ENCODE measurements around the gene CEP76.

The CEP76 gene, protein sequence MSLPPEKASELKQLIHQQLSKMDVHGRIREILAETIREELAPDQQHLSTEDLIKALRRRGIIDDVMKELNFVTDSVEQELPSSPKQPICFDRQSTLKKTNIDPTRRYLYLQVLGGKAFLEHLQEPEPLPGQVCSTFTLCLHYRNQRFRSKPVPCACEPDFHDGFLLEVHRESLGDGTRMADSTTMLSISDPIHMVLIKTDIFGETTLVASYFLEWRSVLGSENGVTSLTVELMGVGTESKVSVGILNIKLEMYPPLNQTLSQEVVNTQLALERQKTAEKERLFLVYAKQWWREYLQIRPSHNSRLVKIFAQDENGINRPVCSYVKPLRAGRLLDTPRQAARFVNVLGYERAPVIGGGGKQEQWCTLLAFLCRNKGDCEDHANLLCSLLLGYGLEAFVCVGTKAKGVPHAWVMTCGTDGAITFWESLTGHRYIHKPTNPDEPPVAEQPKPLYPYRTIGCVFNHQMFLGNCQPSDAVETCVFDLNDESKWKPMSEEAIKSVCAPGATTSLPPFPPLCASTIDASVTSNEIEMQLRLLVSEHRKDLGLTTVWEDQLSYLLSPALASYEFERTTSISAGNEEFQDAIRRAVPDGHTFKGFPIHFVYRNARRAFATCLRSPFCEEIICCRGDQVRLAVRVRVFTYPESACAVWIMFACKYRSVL

DNA sequence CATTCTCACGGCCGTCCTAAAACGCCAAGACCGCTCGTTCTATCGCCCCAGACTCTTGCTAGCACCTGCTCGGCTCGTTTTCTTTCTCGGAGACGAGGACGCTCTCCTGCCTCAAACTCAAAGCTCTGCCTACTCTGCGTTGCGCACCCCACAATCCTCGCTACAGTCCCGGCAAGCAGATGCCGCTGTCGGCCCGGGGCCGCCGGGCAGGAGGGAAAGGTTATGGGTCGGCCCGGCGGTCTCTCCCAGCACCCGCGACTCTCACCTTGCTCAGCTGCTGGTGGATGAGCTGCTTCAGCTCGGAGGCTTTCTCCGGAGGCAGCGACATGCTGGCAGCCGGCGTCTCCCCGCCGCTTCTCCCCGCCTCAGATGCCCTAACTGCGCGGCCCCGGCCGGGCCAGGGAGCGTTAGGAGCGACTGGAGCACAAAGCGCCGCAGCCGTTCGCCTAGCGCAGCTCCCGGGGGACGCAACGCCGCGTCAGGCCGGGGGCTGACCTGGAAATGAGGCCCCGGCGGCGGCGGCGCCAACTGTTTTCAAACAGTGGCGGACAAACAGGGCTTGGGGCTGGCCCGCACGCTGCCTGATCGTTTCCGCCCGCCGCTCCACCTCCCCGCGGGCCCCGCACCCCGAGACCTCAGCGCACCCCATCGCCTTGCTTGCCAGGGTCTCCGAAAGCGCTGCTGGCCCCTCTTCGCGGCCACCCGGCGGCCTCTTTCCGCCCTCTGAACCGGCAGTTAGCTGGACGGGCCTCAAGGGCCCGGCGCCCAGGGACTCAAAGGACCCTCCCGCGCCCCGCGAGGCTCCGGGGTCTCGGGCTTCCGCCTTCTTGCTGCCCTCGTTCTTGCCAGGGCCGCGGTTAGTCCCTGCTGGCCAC lies at the start of gene CEP76, which contains the start of gene PSMG2:
TSS of gene CEP76 (minus strand) at position 503 of the 875 bp plus-strand sequence. CDS start at position 328, 175 bp downstream.
TSS of gene PSMG2 (plus strand) at position 822 of the 875 bp plus-strand sequence. CDS start 66 bp downstream, outside the sequence.
- peak; percentile 93 to 97 (median 94) for DNase-seq

DNA sequence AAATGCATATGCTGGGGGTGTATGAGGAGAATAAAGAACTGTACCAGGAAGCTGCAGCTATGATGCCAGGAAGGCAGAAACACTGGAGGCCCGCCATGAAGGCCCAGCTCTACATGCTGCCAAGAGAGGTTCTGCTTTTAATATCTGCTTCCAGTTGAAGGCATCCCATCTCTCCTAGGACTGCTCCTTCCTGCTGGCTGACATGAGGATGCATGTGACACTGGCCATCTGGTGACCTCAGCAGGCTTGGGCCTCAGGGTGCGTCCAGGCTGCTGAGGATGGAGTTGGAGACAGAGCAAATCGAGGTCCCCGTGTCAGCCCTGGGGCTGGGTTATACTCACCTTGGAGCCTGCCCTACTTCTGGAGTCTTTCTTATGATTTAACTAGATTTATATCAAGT lies 49.4 kb upstream of the CEP76 start:
- no peak for DNase-seq

DNA sequence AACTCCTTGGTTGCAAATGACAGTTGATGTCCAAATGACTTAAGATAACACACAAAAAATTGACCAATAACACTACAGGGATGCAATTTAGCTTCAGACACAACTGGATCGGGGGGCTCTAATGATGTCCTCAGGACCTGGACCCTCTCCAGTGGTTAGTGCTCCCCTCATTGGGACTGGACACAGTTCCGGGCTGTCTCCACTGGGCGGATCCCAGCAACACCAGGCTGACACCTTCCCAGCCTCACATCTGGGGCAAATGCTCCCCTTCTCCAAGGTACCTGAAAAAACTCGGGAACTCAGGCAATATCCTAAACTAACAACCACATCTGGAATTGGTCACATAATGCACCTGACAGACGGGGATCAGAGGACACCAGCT lies 49.0 kb upstream of the CEP76 start:
- no peak for DNase-seq

DNA sequence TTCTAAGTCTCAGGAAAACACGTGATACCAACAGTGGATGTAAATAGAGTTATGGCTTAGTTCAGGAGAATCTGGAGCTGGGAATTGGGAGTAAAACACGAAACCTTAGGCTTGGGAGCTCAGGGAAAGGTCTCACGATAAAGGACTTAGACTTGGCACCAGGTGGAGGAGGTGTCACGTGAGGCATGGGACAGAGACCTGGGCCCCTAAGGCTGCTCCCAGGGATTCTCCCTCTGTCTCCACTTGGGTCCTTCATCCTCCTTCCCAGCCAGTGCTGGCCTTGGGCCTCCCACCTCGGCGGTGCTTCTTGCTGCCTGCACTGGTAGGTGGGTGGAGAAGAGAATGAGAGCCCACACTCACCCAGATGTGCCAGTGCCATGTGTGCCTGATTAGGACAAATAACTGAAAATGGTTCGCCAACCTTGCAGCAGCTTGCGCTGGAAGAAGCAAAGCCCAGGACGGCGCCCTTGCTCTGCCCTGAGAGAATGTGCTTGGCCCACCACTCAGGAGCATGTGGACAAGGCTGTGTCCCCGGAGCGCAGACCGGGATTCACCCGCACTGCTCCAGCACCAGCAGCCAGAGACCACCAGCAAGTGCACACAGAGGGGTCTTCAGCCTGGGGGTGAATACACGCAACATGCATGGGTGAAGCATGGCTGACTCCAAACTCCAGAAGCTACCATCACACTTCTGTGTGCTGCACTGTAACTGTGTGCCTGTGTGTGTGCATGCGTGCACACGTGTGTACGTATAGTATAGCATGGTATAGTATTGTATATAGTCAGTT lies 48.4 kb upstream of the CEP76 start:
- DNase-seq = no peak

DNA sequence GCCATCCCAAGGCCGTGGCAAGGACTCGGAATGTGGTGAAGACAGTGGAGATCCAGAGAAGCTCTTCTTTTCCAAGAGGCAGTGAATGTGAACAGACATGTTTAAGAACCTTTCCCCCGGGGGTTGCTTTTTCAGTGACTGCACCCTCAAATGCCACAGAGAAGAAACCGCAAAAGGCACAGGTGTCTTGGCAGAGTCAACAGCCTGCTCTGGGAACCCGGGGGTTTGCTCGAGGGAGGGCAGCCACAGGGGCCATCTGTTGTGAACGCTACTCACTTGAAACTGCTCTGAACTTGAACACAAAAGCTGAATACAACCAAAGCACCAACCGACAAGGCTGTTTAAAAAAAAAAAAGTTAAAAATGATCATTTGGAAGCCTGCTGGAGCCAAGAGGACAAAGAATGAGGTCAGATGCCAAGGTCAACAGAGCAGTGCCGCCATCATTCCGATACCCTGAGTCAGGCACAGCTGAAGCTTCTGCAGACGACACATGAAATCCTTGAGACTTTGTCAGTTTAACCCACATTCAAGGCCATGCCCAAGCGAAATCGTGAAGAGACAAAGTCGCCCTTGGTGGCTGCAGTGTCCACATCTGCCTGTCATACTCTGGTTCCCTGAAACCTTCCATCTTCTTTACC lies 47.7 kb upstream of the CEP76 start:
- DNase-seq = no peak

DNA sequence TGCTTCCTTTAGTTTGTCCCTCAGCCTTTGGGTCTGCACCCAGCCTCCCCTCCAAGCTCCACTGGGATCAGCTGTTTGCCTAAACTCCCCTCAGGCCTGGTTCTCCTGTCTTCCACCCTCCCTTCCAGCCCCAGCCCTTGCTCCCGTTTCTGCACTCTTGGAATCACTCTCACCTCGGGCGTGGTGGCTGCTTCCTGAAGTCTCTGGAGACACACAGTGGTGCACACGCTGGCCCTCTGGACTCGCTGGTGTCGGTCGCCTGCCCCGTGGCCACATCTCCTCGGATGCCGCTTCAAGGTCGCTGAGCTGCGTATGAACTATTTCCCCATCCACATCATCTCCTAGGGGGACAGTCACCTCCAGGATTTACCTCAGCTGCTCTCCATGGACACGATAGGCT lies 46.6 kb upstream of the CEP76 start:
- no peak for DNase-seq

DNA sequence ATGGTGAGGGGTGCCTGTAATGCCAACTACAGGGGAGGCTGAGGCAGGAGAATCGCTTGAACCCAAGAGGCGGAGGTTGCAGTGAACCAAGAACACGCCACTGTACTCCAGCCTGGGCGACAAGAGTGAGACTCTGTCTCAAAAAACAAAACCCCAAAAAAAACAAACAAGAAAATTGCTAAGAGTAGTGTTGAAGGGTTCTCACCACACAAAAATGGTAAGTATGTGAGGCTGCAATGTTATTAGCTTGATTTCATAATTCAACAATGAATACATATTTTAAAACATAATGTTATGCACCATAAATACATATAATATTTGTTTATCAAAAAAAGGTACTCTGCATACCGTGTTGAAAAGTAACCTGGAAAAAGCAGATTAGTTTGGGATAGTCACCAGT lies 46.1 kb upstream of the CEP76 start:
- no peak for DNase-seq

DNA sequence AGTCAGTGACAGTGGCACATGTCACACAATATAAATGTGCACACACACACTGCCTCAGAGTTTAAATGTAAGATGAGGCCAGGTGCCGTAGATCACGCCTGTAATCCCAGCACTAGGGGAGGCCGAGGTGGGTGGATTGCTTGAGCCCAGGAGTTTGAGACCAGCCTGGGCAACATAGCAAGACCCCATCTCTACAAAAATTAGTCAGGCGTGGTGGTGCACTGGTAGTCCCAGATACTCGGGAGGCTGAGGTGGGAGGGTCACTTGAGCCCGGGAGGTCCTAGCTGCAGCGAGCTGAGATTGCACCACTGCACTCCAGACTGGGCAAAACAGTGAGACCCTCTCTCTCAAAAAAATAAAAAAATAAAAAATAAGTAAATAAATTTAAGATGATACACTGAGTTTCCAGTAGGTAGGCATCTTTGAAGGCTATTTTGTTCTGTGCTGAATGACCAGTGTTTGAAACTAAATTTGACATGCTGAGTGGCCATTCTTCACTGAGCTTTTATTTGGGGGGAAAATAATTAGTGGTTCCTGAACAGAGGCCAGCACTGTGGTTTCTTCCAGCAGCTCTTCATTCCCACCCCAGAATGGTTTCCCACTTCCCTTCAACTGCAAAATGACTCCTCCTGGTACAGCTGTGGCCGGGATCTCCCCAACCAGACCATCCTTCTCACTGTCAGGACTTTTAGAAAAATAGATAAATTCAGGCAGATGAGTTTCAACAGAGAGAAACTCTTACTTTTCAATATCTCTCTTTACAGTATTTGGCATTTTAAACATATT lies 45.2 kb upstream of the CEP76 start:
- DNase-seq = no peak

DNA sequence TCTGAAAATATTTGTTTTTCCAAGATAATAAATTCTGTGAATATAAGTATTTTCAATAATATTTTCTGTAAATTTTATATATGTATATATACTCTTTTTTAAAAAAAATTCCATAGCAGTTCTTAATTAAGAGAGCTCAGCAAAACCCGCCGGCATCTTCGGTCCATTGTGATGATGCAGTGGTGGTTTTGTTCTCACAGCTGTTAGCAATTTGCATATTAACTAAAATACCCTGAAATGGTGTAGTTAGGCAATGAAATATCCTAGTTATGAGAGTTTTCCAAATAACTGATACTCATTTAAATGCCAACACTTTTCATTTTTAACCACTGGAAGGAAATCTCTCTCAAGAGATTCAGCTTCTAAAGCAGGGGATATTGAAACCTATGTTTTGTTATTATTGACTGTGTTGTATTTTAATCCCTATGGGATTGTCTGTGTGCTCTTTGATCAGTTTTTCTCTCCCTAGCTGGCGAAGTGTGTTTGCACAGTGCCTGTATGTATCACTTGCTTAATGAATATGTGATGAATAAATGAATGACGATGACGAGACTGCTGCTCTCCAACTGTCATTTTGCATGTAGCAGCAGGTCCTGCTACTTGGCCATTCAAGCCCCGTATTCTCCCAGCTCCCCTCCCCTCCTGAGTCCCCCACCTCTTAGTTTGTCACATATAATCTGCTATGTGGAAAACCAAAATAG lies 42.7 kb upstream of the CEP76 start:
- no peak for DNase-seq

DNA sequence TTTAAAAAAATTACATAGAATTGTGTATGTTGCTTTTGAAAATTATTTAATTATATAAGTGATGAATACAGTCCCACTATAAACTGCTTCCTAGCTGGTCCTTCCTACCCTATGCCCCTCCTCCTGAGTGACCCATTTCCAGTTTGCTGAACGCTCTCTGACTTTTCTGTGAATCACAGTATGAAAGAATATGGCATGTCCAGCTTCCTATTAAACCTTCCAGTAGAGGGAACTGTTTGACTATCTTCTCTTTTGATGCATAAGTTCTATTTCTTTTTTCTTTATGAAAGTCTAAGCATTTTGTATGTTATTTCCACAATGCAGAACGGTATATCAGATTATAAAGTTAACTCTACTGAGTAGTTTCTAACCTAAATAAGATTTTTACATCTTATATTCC lies 41.6 kb upstream of the CEP76 start:
- DNase-seq = peak; percentile 67 to 85 (median 81)

DNA sequence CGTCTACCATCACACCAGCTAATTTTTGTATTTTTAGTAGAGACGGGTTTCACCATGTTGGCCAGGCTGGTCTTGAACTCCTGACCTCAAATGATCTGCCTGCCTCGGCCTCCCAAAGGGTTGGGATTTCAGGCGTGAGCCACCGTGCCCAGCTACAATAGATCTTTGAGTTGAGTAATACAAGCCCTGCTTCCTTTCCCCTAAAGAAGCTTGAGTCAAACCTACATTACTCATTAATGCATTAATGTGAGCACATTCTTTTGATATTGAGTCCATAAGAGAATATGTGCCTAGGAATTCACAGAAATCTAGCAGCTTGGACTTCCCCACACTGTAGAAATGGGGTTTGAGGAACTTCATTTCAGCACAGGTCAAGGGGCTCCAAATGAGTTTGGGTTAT lies 39.9 kb upstream of the CEP76 start:
- peak; percentile 28 to 73 (median 41) for DNase-seq

DNA sequence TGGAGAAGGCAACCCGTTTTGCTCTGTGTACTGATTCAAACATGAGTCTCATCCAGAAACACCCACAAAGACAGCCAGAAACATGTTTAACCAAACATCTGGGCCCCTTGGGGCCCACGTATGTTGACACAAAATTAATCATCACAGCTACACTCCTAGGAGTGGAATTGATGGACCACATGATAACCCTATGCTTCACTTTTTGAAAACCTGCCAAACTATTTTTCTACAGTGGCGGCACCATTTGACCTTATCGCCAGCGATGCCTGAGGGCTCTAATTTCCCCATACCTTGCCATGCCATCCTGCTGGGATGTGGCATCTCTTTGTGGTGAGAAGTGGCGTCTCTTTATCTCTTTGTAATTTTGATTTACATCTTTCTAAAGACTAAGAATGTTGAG lies 38.8 kb upstream of the CEP76 start:
- no peak for DNase-seq

DNA sequence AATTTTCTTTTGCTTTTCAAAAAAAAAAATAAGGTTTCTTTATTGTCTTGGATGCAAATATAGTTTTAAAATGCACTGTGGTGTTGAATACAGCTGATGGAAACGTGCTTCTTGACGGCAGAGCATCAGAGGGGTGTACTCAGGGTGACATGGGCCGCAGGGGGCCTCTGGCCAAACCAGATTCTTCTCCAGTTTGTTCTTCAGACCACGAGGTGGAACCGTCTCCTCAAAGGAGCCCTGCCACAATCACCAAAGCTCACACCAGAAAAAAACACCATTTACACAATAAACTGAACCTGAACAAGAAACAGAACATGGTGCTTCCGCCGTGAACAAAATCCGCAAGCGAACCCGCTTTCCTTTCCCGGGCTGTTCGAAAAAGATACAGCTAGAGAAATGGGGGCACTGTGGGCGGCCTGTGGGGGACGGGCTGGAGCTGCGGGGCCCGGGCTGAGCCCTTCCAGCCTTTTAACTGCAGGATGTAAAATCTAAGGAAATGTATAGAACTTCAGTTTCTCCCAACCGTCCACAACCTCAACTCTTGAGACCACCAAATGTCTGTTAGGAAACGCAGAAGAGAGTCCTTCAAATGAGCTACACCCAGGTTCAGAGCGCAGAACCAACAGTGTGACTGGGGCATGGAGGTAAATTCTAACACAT lies 34.9 kb upstream of the CEP76 start:
- DNase-seq = no peak

DNA sequence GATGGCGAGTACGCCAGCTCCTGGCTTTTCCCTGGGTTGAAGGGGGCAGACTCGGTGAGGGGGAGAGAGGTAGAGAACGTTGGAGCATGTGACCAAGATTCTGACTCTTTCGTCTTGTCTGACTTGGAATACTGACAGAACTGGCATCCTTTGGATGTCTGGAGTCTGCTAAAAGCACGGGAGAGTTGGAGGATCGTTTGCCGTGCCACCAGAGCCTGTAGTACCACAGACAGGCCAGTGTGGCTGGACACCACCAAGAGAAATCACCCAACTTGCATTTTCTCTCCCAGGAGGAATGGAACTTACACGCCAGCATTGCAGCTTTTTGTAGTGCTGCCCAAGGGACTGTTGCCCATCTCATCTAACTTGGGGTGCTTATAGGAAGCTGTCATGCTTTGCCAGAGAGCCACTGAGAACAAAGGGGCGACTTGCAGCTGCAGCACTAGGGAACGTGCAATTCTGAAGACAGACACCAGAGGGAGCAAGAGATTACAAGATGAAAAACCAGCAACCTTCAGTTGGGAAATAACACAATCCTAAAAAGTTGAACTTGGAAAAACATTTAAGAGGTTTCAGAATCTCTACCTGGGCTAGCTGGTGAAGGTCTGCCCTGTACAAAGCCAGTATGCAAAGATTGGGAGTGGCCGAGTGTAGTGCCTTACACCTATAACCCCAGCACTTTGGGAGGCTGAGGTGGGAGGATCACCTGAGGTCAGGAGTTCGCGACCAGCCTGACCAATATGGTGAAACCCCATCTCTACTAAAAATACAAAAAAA lies 24.4 kb upstream of the CEP76 start:
- DNase-seq = peak; percentile 82 to 86 (median 84)

DNA sequence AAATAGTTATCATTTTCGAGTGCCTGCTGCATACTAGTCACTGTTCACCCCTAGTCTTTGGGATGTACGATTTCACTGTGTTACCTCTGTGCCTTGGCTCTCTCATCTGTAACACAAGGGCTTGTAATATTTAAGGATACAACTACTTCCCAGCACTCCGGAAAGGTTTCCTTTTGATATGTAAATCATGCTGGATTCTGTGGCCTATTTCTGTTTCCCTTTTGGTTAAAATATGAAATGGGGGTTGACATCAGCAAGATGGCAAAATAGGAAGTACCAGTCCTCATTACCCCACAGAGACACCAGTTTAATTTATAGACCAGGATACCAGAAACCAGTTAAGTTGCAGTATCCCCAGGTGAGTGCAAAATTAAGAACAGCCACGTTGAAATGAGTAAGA lies 23.8 kb upstream of the CEP76 start:
- DNase-seq = peak; percentile 37 to 64 (median 47)

DNA sequence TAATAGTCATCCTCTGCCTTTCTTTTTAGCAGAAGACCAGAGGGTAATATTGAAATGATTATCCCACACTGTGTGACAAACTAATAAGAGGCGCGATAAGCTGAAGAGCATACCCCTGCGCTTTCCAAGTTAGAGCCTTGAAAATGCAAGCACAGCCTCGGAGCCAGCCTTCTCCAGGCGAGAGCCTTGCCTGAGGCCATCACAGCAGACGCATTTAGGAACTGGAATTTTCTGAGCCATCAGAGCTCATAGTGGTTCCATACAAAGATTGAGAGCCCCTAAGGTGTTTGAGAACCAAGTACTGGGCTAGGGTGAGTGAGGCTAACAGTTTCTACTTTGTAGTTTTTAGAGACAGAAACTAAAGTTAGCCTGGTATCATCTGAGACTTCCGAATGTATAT lies 20.2 kb upstream of the CEP76 start:
- DNase-seq = no peak

DNA sequence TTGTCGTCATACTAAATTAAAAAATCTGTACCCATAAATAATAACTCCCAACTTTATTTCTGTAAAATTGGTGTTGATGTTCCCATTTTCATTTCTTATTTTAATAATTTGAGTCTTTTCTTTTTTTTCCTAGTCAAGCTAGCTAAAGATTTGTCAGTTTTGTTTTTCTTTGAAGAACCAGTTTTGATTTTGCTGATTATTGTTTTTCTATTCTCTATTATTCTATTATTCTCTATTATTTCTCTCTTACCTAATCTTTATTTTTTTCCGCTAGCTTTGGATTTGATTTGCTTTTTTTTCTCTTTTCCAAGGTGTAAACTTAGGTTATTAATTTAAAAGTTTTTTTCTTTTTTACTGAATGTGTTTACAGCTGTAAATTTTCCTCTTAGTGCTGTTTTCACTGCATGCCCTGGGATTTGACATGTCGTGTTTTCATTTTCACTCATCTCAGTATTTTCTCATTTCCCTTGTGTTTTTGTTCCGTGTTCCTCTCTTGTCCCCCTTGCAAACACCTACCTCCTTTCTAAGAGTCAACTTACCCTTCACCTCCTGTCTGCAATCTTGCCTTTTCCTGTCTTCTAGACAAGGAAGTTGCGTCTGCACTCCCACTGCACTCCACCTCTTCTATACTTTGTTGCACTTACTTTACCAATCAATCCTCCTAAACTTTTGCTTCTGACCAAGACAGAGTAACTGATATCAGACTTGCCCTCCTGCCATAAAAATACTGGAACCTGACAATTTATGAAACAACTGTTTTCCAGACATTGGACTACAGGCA lies 19.2 kb upstream of the CEP76 start:
- DNase-seq = no peak

DNA sequence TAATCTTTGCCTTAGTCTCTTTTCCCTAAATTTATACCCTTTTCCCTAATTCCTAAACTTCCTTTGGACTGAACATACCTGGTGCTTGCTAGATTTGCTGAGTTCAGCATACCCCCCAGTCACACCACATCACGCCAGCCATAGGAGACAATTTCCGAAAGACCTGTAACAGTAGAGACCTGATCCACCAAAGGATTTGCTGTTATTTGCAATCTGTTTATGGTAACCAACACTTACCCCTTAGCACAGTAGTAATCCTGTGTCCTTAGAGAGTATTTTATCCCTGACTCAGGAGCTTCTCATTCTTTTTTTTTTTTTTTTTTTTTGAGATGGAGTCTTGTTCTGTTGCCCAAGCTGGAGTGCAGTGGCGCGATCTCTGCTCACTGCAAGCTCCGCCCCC lies 8.9 kb upstream of the CEP76 start:
- DNase-seq = no peak
